GM23338 (cell line): ENCODE data around the gene NTM. TPM values are rescaled to one million over a fixed set of nuclear protein-coding genes. Genes with fewer than 3 reads are reported as not detected.

Source experiments
- ATAC-seq: fragments of 200-7000 bp; cut with Tn5 transposase; 3 replicates; pipeline ENCODE4 v1.9.1; 2020
- DNase-seq: peaks from one replicate; pipeline ENCODE4 v3.0.0-alpha.2; 2015; ENCODE audit warnings: low spot score
- H2AFZ ChIP-seq: fragments of 200-600 bp; sonication (generic); 2 replicates; pipeline ENCODE4 v1.8.0; 2016; ENCODE audit warnings: antibody characterized with exemption, mild to moderate bottlenecking, moderate library complexity
- H3F3A ChIP-seq: fragments of 200-600 bp; sonication (generic); replicated peaks from 2 replicates; pipeline ENCODE4 v1.8.0; 2017; ENCODE audit warnings: antibody characterized with exemption, mixed run types, low read depth
- H3K27ac ChIP-seq: fragments of 200-600 bp; sonication (generic); 2 replicates; pipeline ENCODE4 v1.6.1; 2016; ENCODE audit warnings: low read depth
- H3K27me3 ChIP-seq: fragments of 200-600 bp; sonication (generic); 2 replicates; pipeline ENCODE4 v1.8.0; 2016; ENCODE audit warnings: mild to moderate bottlenecking, mixed run types, moderate library complexity; ENCODE audit not compliant: insufficient read depth
- H3K36me3 ChIP-seq: fragments of 200-600 bp; sonication (generic); 2 replicates; pipeline ENCODE4 v1.8.0; 2016; ENCODE audit warnings: mild to moderate bottlenecking; ENCODE audit not compliant: insufficient read depth
- H3K4me1 ChIP-seq: fragments of 200-600 bp; sonication (generic); 2 replicates; pipeline ENCODE4 v1.8.0; 2016; ENCODE audit warnings: mild to moderate bottlenecking, moderate library complexity; ENCODE audit not compliant: insufficient read depth
- H3K4me2 ChIP-seq: fragments of 200-600 bp; sonication (generic); 2 replicates; pipeline ENCODE4 v1.7.1; 2017; ENCODE audit warnings: mixed run types
- H3K4me3 ChIP-seq: fragments of 200-600 bp; sonication (generic); 2 replicates; pipeline ENCODE4 v1.6.1; 2016; ENCODE audit warnings: mixed run types
- H3K79me2 ChIP-seq: fragments of 200-600 bp; sonication (generic); replicated peaks from 2 replicates; pipeline ENCODE4 v1.8.0; 2017; ENCODE audit warnings: mild to moderate bottlenecking; ENCODE audit not compliant: insufficient read depth
- H3K9me2 ChIP-seq: fragments of 200-600 bp; sonication (generic); 2 replicates; pipeline ENCODE4 v1.8.0; 2017; ENCODE audit not compliant: insufficient read depth
- H4K20me1 ChIP-seq: fragments of 200-600 bp; sonication (generic); replicated peaks from 2 replicates; pipeline ENCODE4 v1.8.0; 2017; ENCODE audit warnings: mild to moderate bottlenecking; ENCODE audit not compliant: insufficient read depth
- H3K27ac Mint-ChIP-seq: 2 replicates; pipeline ENCODE4 v1.8.0; 2020; ENCODE audit warnings: inconsistent platforms, mild to moderate bottlenecking, moderate library complexity, mixed read lengths
- H3K27me3 Mint-ChIP-seq: 3 replicates; pipeline ENCODE4 v1.8.0; 2022; ENCODE audit warnings: low read depth, mild to moderate bottlenecking, moderate library complexity, mixed read lengths, inconsistent platforms; ENCODE audit not compliant: insufficient read depth, poor library complexity
- H3K36me3 Mint-ChIP-seq: 3 replicates; pipeline ENCODE4 v1.8.0; 2021; ENCODE audit warnings: low read depth, mild to moderate bottlenecking, inconsistent platforms, moderate library complexity, mixed read lengths
- H3K4me1 Mint-ChIP-seq: 3 replicates; pipeline ENCODE4 v1.8.0; 2020; ENCODE audit warnings: mild to moderate bottlenecking, inconsistent platforms, mixed read lengths
- H3K4me3 Mint-ChIP-seq: 3 replicates; pipeline ENCODE4 v1.8.0; 2021; ENCODE audit warnings: moderate library complexity, mild to moderate bottlenecking, inconsistent platforms, mixed read lengths
- H3K9me3 Mint-ChIP-seq: 3 replicates; pipeline ENCODE4 v1.8.0; 2020; ENCODE audit warnings: moderate library complexity, mild to moderate bottlenecking, inconsistent platforms, mixed read lengths
- CREB1 ChIP-seq: fragments of 250-450 bp; sonication (Bioruptor Pico); IDR thresholded peaks from 2 replicates; pipeline ENCODE4 v1.5.0; 2020; ENCODE audit warnings: low read depth, mild to moderate bottlenecking, moderate library complexity
- EZH2 ChIP-seq: fragments of 200-600 bp; sonication (generic); IDR thresholded peaks from one replicate; pipeline ENCODE4 v1.8.0; 2017; ENCODE audit warnings: antibody characterized with exemption, mild to moderate bottlenecking, low read depth; ENCODE audit not compliant: unreplicated experiment
- EZH2phosphoT487 ChIP-seq: fragments of 200-600 bp; sonication (generic); IDR thresholded peaks from one replicate; pipeline ENCODE4 v1.8.1; 2018; ENCODE audit warnings: antibody characterized with exemption; ENCODE audit not compliant: unreplicated experiment
- JUNB ChIP-seq: IDR thresholded peaks from one replicate; pipeline ENCODE4 v1.6.1; 2016; ENCODE audit warnings: antibody characterized with exemption; ENCODE audit not compliant: unreplicated experiment
- NANOG ChIP-seq: IDR thresholded peaks from 2 replicates; pipeline ENCODE4 v1.6.1; 2016; ENCODE audit warnings: antibody characterized with exemption, borderline replicate concordance
- REST ChIP-seq: IDR thresholded peaks from one replicate; pipeline ENCODE4 v1.6.1; 2018; ENCODE audit warnings: antibody characterized with exemption; ENCODE audit not compliant: unreplicated experiment
- STAT1 ChIP-seq: IDR thresholded peaks from one replicate; pipeline ENCODE4 v1.6.1; 2016; ENCODE audit warnings: antibody characterized with exemption; ENCODE audit not compliant: unreplicated experiment
- ZNF114 ChIP-seq: fragments of 250-450 bp; sonication (Bioruptor Pico); IDR thresholded peaks from 2 replicates; pipeline ENCODE4 v1.5.0; 2020; ENCODE audit warnings: mild to moderate bottlenecking, moderate library complexity
- ZNF462 ChIP-seq: fragments of 250-450 bp; sonication (Bioruptor Pico); IDR thresholded peaks from 2 replicates; pipeline ENCODE4 v1.5.0; 2020; ENCODE audit warnings: mild to moderate bottlenecking, moderate library complexity
- polyA plus RNA-seq: library from polyadenylated mRNA; unstranded; fragments of >200 nt; fragmentation: Nextera tagmentation; extraction: Ambion mirVana; gene quantifications from 2 replicates; pipeline ENCODE4 v1.2.1, GENCODE V29; 2016
- total RNA-seq: library from RNA; depleted of rRNA; stranded (reverse); fragments of >200 nt; shearing (Covaris generic); gene quantifications from 2 replicates; pipeline ENCODE4 v1.2.3, GENCODE V29; 2014
- TF ChIP-seq, protein P1 (sequence below), 2 experiments: fragments of 200-600 bp in 1 of 2; sonication (generic) in 1 of 2; conservative IDR thresholded peaks; 2 replicates each; pipeline versions ENCODE4 v1.5.1 to v1.6.1; 2016 to 2017; ENCODE audit warnings: antibody characterized with exemption in 2 of 2, low read depth in 2 of 2, mild to moderate bottlenecking in 2 of 2, moderate library complexity in 1 of 2

The NTM gene
- total and polyA plus RNA-seq, 2 experiments from 2014 or later: 10.6 to 14.6 TPM

DNA sequence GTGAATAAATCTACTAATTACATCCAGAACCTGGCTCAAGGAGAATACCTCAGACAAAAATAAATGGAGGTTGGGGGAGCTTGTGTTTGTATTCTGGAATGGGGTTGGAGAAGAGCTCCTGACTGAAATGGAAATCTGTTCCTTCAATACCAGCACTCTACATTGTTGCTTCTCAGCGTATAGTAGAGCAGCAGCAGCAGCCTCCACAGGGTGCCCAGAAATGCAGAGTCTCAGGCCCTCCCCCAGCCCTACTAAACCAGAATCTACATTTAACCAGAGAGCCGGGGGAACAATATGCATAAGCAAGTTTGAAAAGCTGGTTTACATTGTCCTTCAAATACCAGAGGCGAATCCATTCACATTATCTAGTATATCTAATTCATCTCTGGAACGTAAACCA lies 474.8 kb downstream of the NTM start (continued):
- TF ChIP-seq, protein P1, sequence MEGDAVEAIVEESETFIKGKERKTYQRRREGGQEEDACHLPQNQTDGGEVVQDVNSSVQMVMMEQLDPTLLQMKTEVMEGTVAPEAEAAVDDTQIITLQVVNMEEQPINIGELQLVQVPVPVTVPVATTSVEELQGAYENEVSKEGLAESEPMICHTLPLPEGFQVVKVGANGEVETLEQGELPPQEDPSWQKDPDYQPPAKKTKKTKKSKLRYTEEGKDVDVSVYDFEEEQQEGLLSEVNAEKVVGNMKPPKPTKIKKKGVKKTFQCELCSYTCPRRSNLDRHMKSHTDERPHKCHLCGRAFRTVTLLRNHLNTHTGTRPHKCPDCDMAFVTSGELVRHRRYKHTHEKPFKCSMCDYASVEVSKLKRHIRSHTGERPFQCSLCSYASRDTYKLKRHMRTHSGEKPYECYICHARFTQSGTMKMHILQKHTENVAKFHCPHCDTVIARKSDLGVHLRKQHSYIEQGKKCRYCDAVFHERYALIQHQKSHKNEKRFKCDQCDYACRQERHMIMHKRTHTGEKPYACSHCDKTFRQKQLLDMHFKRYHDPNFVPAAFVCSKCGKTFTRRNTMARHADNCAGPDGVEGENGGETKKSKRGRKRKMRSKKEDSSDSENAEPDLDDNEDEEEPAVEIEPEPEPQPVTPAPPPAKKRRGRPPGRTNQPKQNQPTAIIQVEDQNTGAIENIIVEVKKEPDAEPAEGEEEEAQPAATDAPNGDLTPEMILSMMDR (conservative IDR thresholded peaks at IDR 0.05; ENCODE audit: low read depth in 2 of 2): no peak

- H3K79me2 ChIP-seq: no peaks in the 10 kb centered on the region
- Mint-ChIP-seq H3K27ac (no peak overlapping the region), H3K36me3 (no peaks in the 10 kb centered on the region), H3K9me3 (no peaks in the 10 kb centered on the region), H3K4me3 (no peak overlapping the region), H3K27me3 (peaks cover 5% of the 10 kb centered on the region), H3K4me1 (peaks cover 51% of the 10 kb centered on the region)
- H3K4me3 ChIP-seq: no peak overlapping the region
- H3K4me1 ChIP-seq: peaks cover 49% of the 10 kb centered on the region
- ATAC-seq: no peak
- no peak overlapping the region for H2AFZ ChIP-seq
- no peaks in the 10 kb centered on the region for H3K9me2 ChIP-seq
- no peaks in the 10 kb centered on the region for H3K27me3 ChIP-seq
- H3K4me2 ChIP-seq: no peak overlapping the region
- no peak for DNase-seq
- no peaks in the 10 kb centered on the region for H3K36me3 ChIP-seq
- no peak overlapping the region for H3K27ac ChIP-seq
- no peaks in the 10 kb centered on the region for H4K20me1 ChIP-seq
- H3F3A ChIP-seq: no peaks in the 10 kb centered on the region
- TF ChIP-seq STAT1: no peak
- TF ChIP-seq NANOG: no peak
- TF ChIP-seq ZNF114 (CRISPR knock-in tag): no peak
- TF ChIP-seq ZNF462 (CRISPR knock-in tag): no peak
- TF ChIP-seq CREB1 (CRISPR knock-in tag): no peak
- TF ChIP-seq, protein P1 (conservative IDR thresholded peaks at IDR 0.05; ENCODE audit: low read depth in 2 of 2): no peak
- no peak for TF ChIP-seq REST
- TF ChIP-seq EZH2phosphoT487: no peak
- TF ChIP-seq EZH2: no peak
- no peak for TF ChIP-seq JUNB
These were observed 479.1 kb downstream of the NTM start for GRCh38 chr11:131849485-131849884.
